Measurements from ENCODE around the gene DDX6. TPM values are rescaled to one million over a fixed set of nuclear protein-coding genes. Genes with fewer than 3 reads are reported as not detected.

Gene DDX6
- total and polyA plus RNA-seq, 9 of the 15 experiments (the other 6 are each of a cell fraction or from before 2014, with no cell fraction given), result 10.0 to 102 (median 58.2) TPM

DNA sequence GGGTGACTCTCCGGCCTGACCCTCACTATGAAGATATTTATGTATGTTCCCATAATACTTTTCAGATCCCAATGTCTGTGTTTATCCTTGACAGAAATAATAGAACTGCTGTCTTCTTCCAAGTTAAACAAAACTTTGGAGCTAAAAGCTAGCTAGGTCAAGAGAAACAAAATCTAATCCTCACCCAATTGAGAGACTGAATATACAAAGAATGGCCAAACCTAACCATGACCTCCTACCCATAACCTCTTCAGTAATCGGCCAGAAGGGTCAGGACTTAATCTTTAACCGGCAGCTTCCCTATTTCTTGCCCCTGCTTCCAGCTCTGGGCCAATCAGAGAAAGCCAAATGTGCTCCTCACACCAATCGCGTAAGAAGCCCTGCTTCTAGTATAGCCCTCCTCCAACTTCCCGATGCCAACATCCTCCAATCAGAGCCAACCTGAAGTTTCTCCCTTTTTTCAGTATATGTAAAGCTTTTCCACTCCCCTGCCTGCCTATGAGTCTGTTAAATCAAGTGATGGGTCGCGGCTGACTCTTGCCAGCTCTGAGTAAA lies 1.7 kb upstream of the DDX6 start (continued):
- TF ChIP-seq, protein P1, sequence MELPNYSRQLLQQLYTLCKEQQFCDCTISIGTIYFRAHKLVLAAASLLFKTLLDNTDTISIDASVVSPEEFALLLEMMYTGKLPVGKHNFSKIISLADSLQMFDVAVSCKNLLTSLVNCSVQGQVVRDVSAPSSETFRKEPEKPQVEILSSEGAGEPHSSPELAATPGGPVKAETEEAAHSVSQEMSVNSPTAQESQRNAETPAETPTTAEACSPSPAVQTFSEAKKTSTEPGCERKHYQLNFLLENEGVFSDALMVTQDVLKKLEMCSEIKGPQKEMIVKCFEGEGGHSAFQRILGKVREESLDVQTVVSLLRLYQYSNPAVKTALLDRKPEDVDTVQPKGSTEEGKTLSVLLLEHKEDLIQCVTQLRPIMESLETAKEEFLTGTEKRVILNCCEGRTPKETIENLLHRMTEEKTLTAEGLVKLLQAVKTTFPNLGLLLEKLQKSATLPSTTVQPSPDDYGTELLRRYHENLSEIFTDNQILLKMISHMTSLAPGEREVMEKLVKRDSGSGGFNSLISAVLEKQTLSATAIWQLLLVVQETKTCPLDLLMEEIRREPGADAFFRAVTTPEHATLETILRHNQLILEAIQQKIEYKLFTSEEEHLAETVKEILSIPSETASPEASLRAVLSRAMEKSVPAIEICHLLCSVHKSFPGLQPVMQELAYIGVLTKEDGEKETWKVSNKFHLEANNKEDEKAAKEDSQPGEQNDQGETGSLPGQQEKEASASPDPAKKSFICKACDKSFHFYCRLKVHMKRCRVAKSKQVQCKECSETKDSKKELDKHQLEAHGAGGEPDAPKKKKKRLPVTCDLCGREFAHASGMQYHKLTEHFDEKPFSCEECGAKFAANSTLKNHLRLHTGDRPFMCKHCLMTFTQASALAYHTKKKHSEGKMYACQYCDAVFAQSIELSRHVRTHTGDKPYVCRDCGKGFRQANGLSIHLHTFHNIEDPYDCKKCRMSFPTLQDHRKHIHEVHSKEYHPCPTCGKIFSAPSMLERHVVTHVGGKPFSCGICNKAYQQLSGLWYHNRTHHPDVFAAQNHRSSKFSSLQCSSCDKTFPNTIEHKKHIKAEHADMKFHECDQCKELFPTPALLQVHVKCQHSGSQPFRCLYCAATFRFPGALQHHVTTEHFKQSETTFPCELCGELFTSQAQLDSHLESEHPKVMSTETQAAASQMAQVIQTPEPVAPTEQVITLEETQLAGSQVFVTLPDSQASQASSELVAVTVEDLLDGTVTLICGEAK (IDR thresholded peaks at IDR 0.05), result 0 out of 2 replicates have a peak, but pooled peaks have one; percentile 4
- TF ChIP-seq, protein P1 (CRISPR knock-in tag; IDR thresholded peaks at IDR 0.05), result no peak
- TF ChIP-seq, protein P2, sequence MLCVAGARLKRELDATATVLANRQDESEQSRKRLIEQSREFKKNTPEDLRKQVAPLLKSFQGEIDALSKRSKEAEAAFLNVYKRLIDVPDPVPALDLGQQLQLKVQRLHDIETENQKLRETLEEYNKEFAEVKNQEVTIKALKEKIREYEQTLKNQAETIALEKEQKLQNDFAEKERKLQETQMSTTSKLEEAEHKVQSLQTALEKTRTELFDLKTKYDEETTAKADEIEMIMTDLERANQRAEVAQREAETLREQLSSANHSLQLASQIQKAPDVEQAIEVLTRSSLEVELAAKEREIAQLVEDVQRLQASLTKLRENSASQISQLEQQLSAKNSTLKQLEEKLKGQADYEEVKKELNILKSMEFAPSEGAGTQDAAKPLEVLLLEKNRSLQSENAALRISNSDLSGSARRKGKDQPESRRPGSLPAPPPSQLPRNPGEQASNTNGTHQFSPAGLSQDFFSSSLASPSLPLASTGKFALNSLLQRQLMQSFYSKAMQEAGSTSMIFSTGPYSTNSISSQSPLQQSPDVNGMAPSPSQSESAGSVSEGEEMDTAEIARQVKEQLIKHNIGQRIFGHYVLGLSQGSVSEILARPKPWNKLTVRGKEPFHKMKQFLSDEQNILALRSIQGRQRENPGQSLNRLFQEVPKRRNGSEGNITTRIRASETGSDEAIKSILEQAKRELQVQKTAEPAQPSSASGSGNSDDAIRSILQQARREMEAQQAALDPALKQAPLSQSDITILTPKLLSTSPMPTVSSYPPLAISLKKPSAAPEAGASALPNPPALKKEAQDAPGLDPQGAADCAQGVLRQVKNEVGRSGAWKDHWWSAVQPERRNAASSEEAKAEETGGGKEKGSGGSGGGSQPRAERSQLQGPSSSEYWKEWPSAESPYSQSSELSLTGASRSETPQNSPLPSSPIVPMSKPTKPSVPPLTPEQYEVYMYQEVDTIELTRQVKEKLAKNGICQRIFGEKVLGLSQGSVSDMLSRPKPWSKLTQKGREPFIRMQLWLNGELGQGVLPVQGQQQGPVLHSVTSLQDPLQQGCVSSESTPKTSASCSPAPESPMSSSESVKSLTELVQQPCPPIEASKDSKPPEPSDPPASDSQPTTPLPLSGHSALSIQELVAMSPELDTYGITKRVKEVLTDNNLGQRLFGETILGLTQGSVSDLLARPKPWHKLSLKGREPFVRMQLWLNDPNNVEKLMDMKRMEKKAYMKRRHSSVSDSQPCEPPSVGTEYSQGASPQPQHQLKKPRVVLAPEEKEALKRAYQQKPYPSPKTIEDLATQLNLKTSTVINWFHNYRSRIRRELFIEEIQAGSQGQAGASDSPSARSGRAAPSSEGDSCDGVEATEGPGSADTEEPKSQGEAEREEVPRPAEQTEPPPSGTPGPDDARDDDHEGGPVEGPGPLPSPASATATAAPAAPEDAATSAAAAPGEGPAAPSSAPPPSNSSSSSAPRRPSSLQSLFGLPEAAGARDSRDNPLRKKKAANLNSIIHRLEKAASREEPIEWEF (CRISPR knock-in tag; IDR thresholded peaks at IDR 0.05), result no peak
- TF ChIP-seq KDM5B (IDR thresholded peaks at IDR 0.05; ENCODE audit: insufficient replicate concordance, low read depth, low read length), result peak; percentile 34
- peak; percentile 63 for TF ChIP-seq CBFA2T3 (IDR thresholded peaks at IDR 0.05)
- no peak for TF ChIP-seq FIP1L1 (IDR thresholded peaks at IDR 0.05; ENCODE audit: low read depth, low read length, poor library complexity, severe bottlenecking)
- TF ChIP-seq PML (IDR thresholded peaks at IDR 0.05; ENCODE audit: low read length), result peak; percentile 63; the same call in 1 of the 2 replicates
- TF ChIP-seq, protein P3, sequence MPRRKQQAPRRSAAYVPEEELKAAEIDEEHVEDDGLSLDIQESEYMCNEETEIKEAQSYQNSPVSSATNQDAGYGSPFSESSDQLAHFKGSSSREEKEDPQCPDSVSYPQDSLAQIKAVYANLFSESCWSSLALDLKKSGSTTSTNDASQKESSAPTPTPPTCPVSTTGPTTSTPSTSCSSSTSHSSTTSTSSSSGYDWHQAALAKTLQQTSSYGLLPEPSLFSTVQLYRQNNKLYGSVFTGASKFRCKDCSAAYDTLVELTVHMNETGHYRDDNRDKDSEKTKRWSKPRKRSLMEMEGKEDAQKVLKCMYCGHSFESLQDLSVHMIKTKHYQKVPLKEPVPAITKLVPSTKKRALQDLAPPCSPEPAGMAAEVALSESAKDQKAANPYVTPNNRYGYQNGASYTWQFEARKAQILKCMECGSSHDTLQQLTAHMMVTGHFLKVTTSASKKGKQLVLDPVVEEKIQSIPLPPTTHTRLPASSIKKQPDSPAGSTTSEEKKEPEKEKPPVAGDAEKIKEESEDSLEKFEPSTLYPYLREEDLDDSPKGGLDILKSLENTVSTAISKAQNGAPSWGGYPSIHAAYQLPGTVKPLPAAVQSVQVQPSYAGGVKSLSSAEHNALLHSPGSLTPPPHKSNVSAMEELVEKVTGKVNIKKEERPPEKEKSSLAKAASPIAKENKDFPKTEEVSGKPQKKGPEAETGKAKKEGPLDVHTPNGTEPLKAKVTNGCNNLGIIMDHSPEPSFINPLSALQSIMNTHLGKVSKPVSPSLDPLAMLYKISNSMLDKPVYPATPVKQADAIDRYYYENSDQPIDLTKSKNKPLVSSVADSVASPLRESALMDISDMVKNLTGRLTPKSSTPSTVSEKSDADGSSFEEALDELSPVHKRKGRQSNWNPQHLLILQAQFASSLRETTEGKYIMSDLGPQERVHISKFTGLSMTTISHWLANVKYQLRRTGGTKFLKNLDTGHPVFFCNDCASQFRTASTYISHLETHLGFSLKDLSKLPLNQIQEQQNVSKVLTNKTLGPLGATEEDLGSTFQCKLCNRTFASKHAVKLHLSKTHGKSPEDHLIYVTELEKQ (CRISPR knock-in tag; IDR thresholded peaks at IDR 0.05), result 0 out of 2 replicates have a peak, but pooled peaks have one; percentile 22
- no peak for TF ChIP-seq PYGO2 (tag; IDR thresholded peaks at IDR 0.05)

Measured in K562 (cell line).